CD4-positive, alpha-beta memory T cell (primary cell): ENCODE data around the gene HERC4. TPM values are rescaled to one million over a fixed set of nuclear protein-coding genes. Genes with fewer than 3 reads are reported as not detected.

Source experiments
- CTCF ChIA-PET: fragments of 350-600 bp; sonication (Branson Sonifier 250); formaldehyde crosslinking; loops from one replicate; lab custom pipeline; 2021; ENCODE audit warnings: inconsistent platforms; ENCODE audit not compliant: partially characterized antibody; lab: Charles Lee
- POLR2A ChIA-PET: fragments of 350-600 bp; sonication (Branson Sonifier 250); formaldehyde crosslinking; loops from one replicate; lab custom pipeline; 2021; ENCODE audit not compliant: partially characterized antibody; lab: Charles Lee
- DNase-seq, 5 donors: peaks; one replicate each; pipeline versions ENCODE4 v3.0.0 to v3.0.0-alpha.2; 2020 to 2022; ENCODE audit warnings: mixed read lengths in 1 of 5
- H3K27ac ChIP-seq: one replicate; pipeline ENCODE4 v1.7.0; 2013; ENCODE audit warnings: low read depth, low read length
- H3K27me3 ChIP-seq: 2 replicates; pipeline ENCODE4 v1.7.0; 2013; ENCODE audit warnings: mild to moderate bottlenecking, low read length, moderate library complexity; ENCODE audit not compliant: insufficient read depth
- H3K36me3 ChIP-seq: 2 replicates; pipeline ENCODE4 v1.7.0; 2013; ENCODE audit warnings: mild to moderate bottlenecking, low read length, moderate library complexity; ENCODE audit not compliant: insufficient read depth
- H3K4me1 ChIP-seq: 2 replicates; pipeline ENCODE4 v1.7.0; 2013; ENCODE audit warnings: mild to moderate bottlenecking, low read length, moderate library complexity; ENCODE audit not compliant: insufficient read depth
- H3K4me3 ChIP-seq, 2 donors: one replicate each; pipeline ENCODE4 v1.7.0; 2013; ENCODE audit warnings: low read length in 2 of 2, mild to moderate bottlenecking in 1 of 2
- H3K9me3 ChIP-seq, 2 donors: one replicate each; pipeline ENCODE4 v1.7.0; 2013; ENCODE audit warnings: low read length in 2 of 2, control low read depth in 1 of 2; ENCODE audit not compliant: control insufficient read depth in 1 of 2
- H3K27ac Mint-ChIP-seq, 7 donors: one replicate each; pipeline ENCODE4 v1.8.0; 2020 to 2021; ENCODE audit warnings: mixed read lengths in 7 of 7, mild to moderate bottlenecking in 6 of 7, inconsistent platforms in 3 of 7, moderate library complexity in 3 of 7
- H3K27me3 Mint-ChIP-seq, 2 donors: one replicate each; pipeline ENCODE4 v1.8.0; 2020 to 2021; ENCODE audit warnings: mixed read lengths in 2 of 2
- H3K36me3 Mint-ChIP-seq, 2 donors: one replicate each; pipeline ENCODE4 v1.8.0; 2020 to 2021; ENCODE audit warnings: mixed read lengths in 2 of 2, inconsistent platforms in 1 of 2, mild to moderate bottlenecking in 1 of 2
- H3K4me1 Mint-ChIP-seq, 4 donors: one replicate each; pipeline ENCODE4 v1.8.0; 2020 to 2021; ENCODE audit warnings: mixed read lengths in 4 of 4, mild to moderate bottlenecking in 1 of 4
- H3K4me3 Mint-ChIP-seq, 8 donors: one replicate each; pipeline ENCODE4 v1.8.0; 2020 to 2021; ENCODE audit warnings: mixed read lengths in 8 of 8, mild to moderate bottlenecking in 7 of 8, moderate library complexity in 6 of 8, inconsistent platforms in 3 of 8
- H3K9me3 Mint-ChIP-seq, 8 donors: one replicate each; pipeline ENCODE4 v1.8.0; 2020 to 2021; ENCODE audit warnings: mixed read lengths in 8 of 8, mild to moderate bottlenecking in 5 of 8, inconsistent platforms in 3 of 8, moderate library complexity in 1 of 8
- intact Hi-C: fragments of 100-400 bp; cut with micrococcal nuclease; formaldehyde crosslinking; loops from one replicate; pipeline ENCODE4 v1.15.1; 2023
- polyA plus RNA-seq, 2 donors: library from polyadenylated mRNA; unstranded; fragments of 300-500 nt; fragmentation: Illumina TruSeq; gene quantifications; one replicate each; pipeline ENCODE4 v1.2.3, GENCODE V29; 2021
- total RNA-seq, 2 experiments: library from RNA; stranded (reverse); gene quantifications; one replicate each; pipeline ENCODE4 v1.2.3, GENCODE V29; 2021

The HERC4 gene
- total and polyA plus RNA-seq, 4 experiments from 2014 or later = 15.7 to 117 (median 66.1) TPM

- intact Hi-C loops = no loop called here
- Histone ChIP-seq H3K36me3 (no peaks in the 10 kb centered on the region), H3K9me3 (no peaks in the 10 kb centered on the region), H3K4me3 (no peak overlapping the region), H3K27ac (no peak overlapping the region), H3K4me1 (peaks cover 15% of the 10 kb centered on the region), H3K27me3 (no peaks in the 10 kb centered on the region)
- H3K27me3 Mint-ChIP-seq = no peaks in the 10 kb centered on the region
- ChIA-PET CTCF (interaction anchor here (2.1 kb wide), 1 partner anchor 193 kb away, joined by 6 read pairs; no protein-coding TSS in a partner anchor), POLR2A (no interaction called here)
- no peaks in the 10 kb centered on the region for H3K9me3 Mint-ChIP-seq
- H3K27ac Mint-ChIP-seq = peak overlapping the region in 2 of 7 donors; percentile 13 to 78
- peak overlapping the region in 1 of 8 donors; percentile 17 for H3K4me3 Mint-ChIP-seq
- H3K4me1 Mint-ChIP-seq = peaks cover 44 to 70% (median 50%) of the 10 kb centered on the region in 4 donors
- H3K36me3 Mint-ChIP-seq = peaks cover 14 to 16% of the 10 kb centered on the region in 2 donors
- no peak for DNase-seq
These were observed 25.6 kb downstream of the HERC4 start for GRCh38 chr10:68049289-68050078.

- H3K4me3 ChIP-seq = no peak overlapping the region
- H3K4me1 ChIP-seq = peaks cover 8% of the 10 kb centered on the region
- Mint-ChIP-seq H3K36me3 (peaks cover 17% of the 10 kb centered on the region in 2 donors), H3K4me1 (peaks cover 39 to 58% (median 42%) of the 10 kb centered on the region in 4 donors), H3K27me3 (no peaks in the 10 kb centered on the region), H3K9me3 (no peaks in the 10 kb centered on the region), H3K4me3 (peak overlapping the region in 1 of 8 donors; percentile 6), H3K27ac (peak overlapping the region in 1 of 7 donors; percentile 65)
- intact Hi-C loops = no loop called here
- no peak overlapping the region for H3K27ac ChIP-seq
- no peaks in the 10 kb centered on the region for H3K9me3 ChIP-seq
- H3K36me3 ChIP-seq = no peaks in the 10 kb centered on the region
- POLR2A ChIA-PET = no interaction called here
- CTCF ChIA-PET = interaction anchor here (1.2 kb wide), 1 partner anchor 10 kb away, joined by 4 read pairs; no protein-coding TSS in a partner anchor
- no peak for DNase-seq
- no peaks in the 10 kb centered on the region for H3K27me3 ChIP-seq
These were observed 27.3 kb downstream of the HERC4 start for GRCh38 chr10:68047554-68048327.

- CTCF ChIA-PET = no interaction called here
These were observed 28.0 kb downstream of the HERC4 start for GRCh38 chr10:68047122-68047521.

GRCh38 chr10:68046642-68047041 lies 28.4 kb downstream of the HERC4 start:
- Mint-ChIP-seq H3K9me3 (no peaks in the 10 kb centered on the region), H3K27me3 (no peaks in the 10 kb centered on the region), H3K4me1 (peaks cover 33 to 52% (median 36%) of the 10 kb centered on the region in 4 donors), H3K27ac (peak overlapping the region in 5 of 7 donors; percentile 41 to 82 (median 49)), H3K4me3 (peak overlapping the region in 1 of 8 donors; percentile 4), H3K36me3 (peaks cover 16 to 17% of the 10 kb centered on the region in 2 donors)
- CTCF ChIA-PET = no interaction called here
- H3K36me3 ChIP-seq = no peaks in the 10 kb centered on the region
- no peaks in the 10 kb centered on the region for H3K9me3 ChIP-seq
- intact Hi-C loops = no loop called here
- H3K27me3 ChIP-seq = no peaks in the 10 kb centered on the region
- no peak for DNase-seq
- H3K4me1 ChIP-seq = peaks cover 3% of the 10 kb centered on the region
- H3K27ac ChIP-seq = no peak overlapping the region
- POLR2A ChIA-PET = no interaction called here
- no peak overlapping the region for H3K4me3 ChIP-seq

More at GRCh38 chr10:68047122-68047521, 28.0 kb downstream of the HERC4 start:
- H3K4me3 Mint-ChIP-seq = no peak overlapping the region
- peaks cover 3% of the 10 kb centered on the region for H3K4me1 ChIP-seq
- H3K27ac ChIP-seq = no peak overlapping the region
- no peaks in the 10 kb centered on the region for H3K9me3 Mint-ChIP-seq
- peaks cover 34 to 52% (median 38%) of the 10 kb centered on the region in 4 donors for H3K4me1 Mint-ChIP-seq
- intact Hi-C loops = no loop called here
- H3K4me3 ChIP-seq = no peak overlapping the region
- H3K27ac Mint-ChIP-seq = peak overlapping the region in 4 of 7 donors; percentile 41 to 82 (median 56)
- H3K36me3 ChIP-seq = no peaks in the 10 kb centered on the region
- peaks cover 16 to 17% of the 10 kb centered on the region in 2 donors for H3K36me3 Mint-ChIP-seq
- POLR2A ChIA-PET = no interaction called here
- no peaks in the 10 kb centered on the region for H3K27me3 Mint-ChIP-seq
- H3K9me3 ChIP-seq = no peaks in the 10 kb centered on the region
- no peaks in the 10 kb centered on the region for H3K27me3 ChIP-seq
- no peak for DNase-seq

- Histone ChIP-seq H3K27ac (no peak overlapping the region), H3K36me3 (peaks cover 13% of the 10 kb centered on the region), H3K9me3 (no peaks in the 10 kb centered on the region), H3K27me3 (no peaks in the 10 kb centered on the region), H3K4me1 (no peaks in the 10 kb centered on the region), H3K4me3 (no peak overlapping the region)
- intact Hi-C loops = no loop called here
- H3K36me3 Mint-ChIP-seq = peaks cover 12 to 27% of the 10 kb centered on the region in 2 donors
- no peaks in the 10 kb centered on the region for H3K27me3 Mint-ChIP-seq
- no peaks in the 10 kb centered on the region for H3K9me3 Mint-ChIP-seq
- no peak overlapping the region for H3K4me3 Mint-ChIP-seq
- H3K4me1 Mint-ChIP-seq = peaks cover 20 to 32% (median 22%) of the 10 kb centered on the region in 4 donors
- CTCF ChIA-PET = no interaction called here
- DNase-seq = no peak
- peak overlapping the region in 2 of 7 donors; percentile 8 to 27 for H3K27ac Mint-ChIP-seq
- POLR2A ChIA-PET = no interaction called here
These were observed 32.1 kb downstream of the HERC4 start for GRCh38 chr10:68043030-68043429.

GRCh38 chr10:68032113-68032512 lies 43.0 kb downstream of the HERC4 start:
- intact Hi-C loops = loop anchor here (5.0 kb wide), 1 partner anchor 40 kb away; no protein-coding TSS in a partner anchor
- peaks cover 12% of the 10 kb centered on the region for H3K36me3 ChIP-seq
- no peaks in the 10 kb centered on the region for H3K4me1 ChIP-seq
- no peak overlapping the region for H3K27ac ChIP-seq
- ChIA-PET POLR2A (no interaction called here), CTCF (no interaction called here)
- Mint-ChIP-seq H3K4me3 (no peak overlapping the region), H3K4me1 (peaks cover 0 to 15% (median 11%) of the 10 kb centered on the region in 4 donors), H3K27ac (no peak overlapping the region), H3K27me3 (no peaks in the 10 kb centered on the region), H3K36me3 (peaks cover 30 to 53% of the 10 kb centered on the region in 2 donors), H3K9me3 (no peaks in the 10 kb centered on the region)
- no peak for DNase-seq
- H3K4me3 ChIP-seq = no peak overlapping the region
- H3K9me3 ChIP-seq = no peaks in the 10 kb centered on the region
- H3K27me3 ChIP-seq = no peaks in the 10 kb centered on the region

- CTCF ChIA-PET = no interaction called here
- Mint-ChIP-seq H3K4me3 (no peak overlapping the region), H3K27ac (no peak overlapping the region), H3K9me3 (peaks cover 0 to 3% (median 0%) of the 10 kb centered on the region in 8 donors), H3K36me3 (peaks cover 29 to 50% of the 10 kb centered on the region in 2 donors), H3K27me3 (no peaks in the 10 kb centered on the region), H3K4me1 (peaks cover 0 to 6% (median 3%) of the 10 kb centered on the region in 4 donors)
- Histone ChIP-seq H3K36me3 (peaks cover 12% of the 10 kb centered on the region), H3K27me3 (no peaks in the 10 kb centered on the region), H3K4me1 (no peaks in the 10 kb centered on the region), H3K27ac (no peak overlapping the region), H3K9me3 (no peaks in the 10 kb centered on the region), H3K4me3 (no peak overlapping the region)
- no peak for DNase-seq
- POLR2A ChIA-PET = no interaction called here
- intact Hi-C loops = no loop called here
These were observed 47.7 kb downstream of the HERC4 start for GRCh38 chr10:68027429-68027828.
